Measurements from ENCODE around the gene MFSD6.
A peak's percentile ranks its signal among the peaks of the same experiment; 100 is the strongest.

Gene MFSD6

GRCh38 chr2:190501702-190502407, 93.7 kb downstream of the MFSD6 start:
- TF ChIP-seq CTCF (conservative IDR thresholded peaks at IDR 0.05): no peak
- TF ChIP-seq ZFX (IDR thresholded peaks at IDR 0.05): no peak
- H3K27ac ChIP-seq: no peak overlapping the region

- H3K27ac ChIP-seq: no peak overlapping the region
- no peak for TF ChIP-seq CTCF (conservative IDR thresholded peaks at IDR 0.05)
- TF ChIP-seq ZFX (IDR thresholded peaks at IDR 0.05): no peak
Measured at GRCh38 chr2:190503088-190503487, 94.9 kb downstream of the MFSD6 start.

- no peak for TF ChIP-seq CTCF (conservative IDR thresholded peaks at IDR 0.05)
- TF ChIP-seq ZFX (IDR thresholded peaks at IDR 0.05): no peak
- no peak overlapping the region for H3K27ac ChIP-seq
Measured at GRCh38 chr2:190504912-190505311, 96.8 kb downstream of the MFSD6 start.

- no peak overlapping the region for H3K27ac ChIP-seq
- TF ChIP-seq CTCF (conservative IDR thresholded peaks at IDR 0.05) (no peak), ZFX (IDR thresholded peaks at IDR 0.05) (no peak)
Measured at GRCh38 chr2:190505696-190506095, 97.5 kb downstream of the MFSD6 start.

- no peak overlapping the region for H3K27ac ChIP-seq
- TF ChIP-seq ZFX (IDR thresholded peaks at IDR 0.05): no peak
- TF ChIP-seq CTCF (conservative IDR thresholded peaks at IDR 0.05): no peak
Measured at GRCh38 chr2:190506666-190507065, 98.5 kb downstream of the MFSD6 start.

GRCh38 chr2:190507135-190507534, 99.0 kb downstream of the MFSD6 start:
- no peak overlapping the region for H3K27ac ChIP-seq
- TF ChIP-seq ZFX (IDR thresholded peaks at IDR 0.05): no peak
- TF ChIP-seq CTCF (conservative IDR thresholded peaks at IDR 0.05): no peak

GRCh38 chr2:190509895-190510294, 101.7 kb downstream of the MFSD6 start:
- H3K27ac ChIP-seq: peak overlapping the region; percentile 56

GRCh38 chr2:190511104-190511503, 102.9 kb downstream of the MFSD6 start:
- H3K27ac ChIP-seq: no peak overlapping the region
- TF ChIP-seq ZFX (IDR thresholded peaks at IDR 0.05): no peak
- peak; percentile 54 for TF ChIP-seq CTCF (conservative IDR thresholded peaks at IDR 0.05)
